HG02870 (cell line): ENCODE results near the gene LCLAT1.
A peak's percentile ranks its signal among the peaks of the same experiment; 100 is the strongest.
"Not testable (repeated sequence)": the region's sequence is repeated elsewhere in the genome, so short reads cannot be mapped to it uniquely, and the experiment has no call there.

Experiments
- ATAC-seq: cut with Tn5 transposase; IDR thresholded peaks from one replicate; pipeline ENCODE4 v1.9.1; 2021; ENCODE audit warnings: mild to moderate bottlenecking, moderate library complexity; ENCODE audit not compliant: unreplicated experiment

Gene LCLAT1

DNA sequence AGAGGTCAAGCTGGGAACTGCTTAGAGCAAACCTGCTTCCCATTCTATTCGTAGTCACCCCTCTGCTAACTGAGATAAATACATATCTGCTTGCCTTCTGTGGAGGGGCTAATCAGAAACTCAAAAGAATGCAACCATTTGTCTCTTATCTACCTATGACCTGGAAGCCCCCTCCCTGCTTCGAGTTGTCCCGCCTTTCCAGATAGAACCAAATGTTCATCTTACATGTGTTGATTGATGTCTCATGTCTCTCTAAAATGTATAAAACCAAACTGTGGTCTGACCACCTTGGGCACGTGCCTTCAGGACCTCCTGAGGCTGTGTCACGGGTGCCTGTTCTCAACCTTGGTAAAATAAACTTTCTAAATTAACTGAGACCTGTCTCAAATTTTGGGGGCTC is 66.6 kb downstream of the LCLAT1 start:
- not testable (repeated sequence) for ATAC-seq

DNA sequence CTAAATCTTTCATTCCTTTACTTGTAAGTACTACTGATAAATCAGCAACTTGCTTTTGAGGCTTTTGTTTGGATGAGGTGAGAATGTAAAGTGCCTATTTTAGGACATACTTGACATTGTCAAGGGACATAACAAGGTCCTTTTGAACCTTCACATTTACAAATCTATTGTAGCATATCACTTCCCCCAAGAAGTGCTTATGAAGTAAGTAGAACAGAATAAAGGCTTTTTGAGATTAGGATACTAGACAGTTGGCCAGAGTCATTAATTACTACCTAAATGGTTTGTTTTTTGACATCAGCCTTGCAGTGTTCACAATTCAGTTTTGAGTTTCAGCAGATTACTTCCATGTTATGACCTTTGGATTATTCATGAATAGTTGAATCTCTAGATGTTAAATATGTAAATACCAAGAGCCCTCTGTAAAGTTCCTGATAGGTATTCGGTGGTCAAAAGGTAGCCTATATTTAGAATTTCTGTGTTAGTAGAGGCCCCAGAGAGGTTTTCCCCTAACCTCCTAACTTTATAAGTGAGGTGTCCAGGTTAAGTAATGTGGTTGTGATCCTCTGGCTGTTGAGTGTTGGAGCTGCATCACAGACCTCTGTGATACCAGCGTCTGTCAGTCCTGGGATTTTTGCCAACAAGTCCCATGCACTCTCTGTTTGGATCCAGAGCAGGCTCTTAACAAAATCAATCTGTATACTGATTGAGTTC is 67.2 kb downstream of the LCLAT1 start:
- peak; percentile 48 for ATAC-seq

DNA sequence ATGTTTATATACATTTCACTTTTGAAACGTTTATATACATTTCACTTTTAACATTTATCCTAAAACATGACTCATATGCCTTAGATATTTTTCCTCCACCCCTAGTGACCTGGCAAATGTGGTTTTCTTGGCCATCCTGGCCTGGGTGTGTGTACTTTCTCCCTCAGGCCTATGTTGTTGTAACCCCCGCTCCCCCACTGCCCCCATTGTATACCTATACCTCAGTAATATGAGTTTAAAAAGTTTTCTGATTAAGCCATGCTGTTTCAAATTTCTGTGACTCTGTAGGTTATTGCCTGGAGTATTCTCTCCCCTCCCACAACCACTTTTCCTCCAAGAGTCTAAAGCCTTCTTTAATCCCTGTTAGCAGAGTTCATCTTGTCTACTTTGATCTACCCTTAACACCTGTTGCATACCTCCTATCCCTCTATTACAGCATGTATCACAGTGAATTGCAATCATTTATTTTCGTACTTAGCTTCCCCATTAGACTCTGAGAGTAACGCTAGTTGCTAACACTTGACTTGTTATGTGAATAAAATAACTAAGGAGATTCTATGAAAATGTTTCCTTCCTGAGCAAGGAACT is 67.9 kb downstream of the LCLAT1 start:
- ATAC-seq = no peak

DNA sequence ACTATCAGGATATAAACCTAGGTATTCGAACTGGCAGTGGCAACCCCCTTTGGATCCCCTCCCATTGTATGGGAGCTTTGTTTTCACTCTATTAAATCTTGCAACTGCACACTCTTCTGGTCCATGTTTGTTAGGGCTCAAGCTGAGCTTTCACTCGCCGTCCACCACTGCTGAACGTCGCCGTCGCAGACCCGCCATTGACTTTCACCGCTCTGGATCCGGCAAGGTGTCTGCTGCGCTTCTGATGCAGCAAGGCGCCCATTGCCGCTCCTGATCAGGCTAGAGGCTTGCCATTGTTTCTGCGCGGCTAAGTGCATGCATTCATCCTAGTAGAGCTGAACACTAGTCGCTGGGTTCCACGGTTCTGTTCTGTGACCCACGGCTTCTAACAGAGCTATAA is 69.1 kb downstream of the LCLAT1 start:
- ATAC-seq = no peak

DNA sequence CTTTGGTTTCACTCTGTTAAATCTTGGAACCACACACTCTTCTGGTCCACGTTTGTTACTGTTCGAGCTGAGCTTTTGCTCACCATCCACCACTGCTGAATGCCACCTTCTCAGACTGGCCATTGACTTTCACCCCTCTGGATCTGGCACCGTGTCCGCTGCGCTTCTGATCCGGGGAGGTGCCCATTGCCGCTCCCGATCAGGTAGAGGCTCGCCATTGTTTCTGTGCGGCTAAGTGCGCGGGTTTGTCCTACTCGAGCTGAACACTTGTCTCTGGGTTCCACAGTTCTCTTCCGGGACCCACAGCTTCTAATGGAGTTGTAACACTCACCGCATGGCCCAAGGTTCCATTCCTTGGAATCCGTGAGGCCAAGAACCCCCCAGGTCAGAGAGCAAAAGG is 72.8 kb downstream of the LCLAT1 start:
- ATAC-seq = no peak

DNA sequence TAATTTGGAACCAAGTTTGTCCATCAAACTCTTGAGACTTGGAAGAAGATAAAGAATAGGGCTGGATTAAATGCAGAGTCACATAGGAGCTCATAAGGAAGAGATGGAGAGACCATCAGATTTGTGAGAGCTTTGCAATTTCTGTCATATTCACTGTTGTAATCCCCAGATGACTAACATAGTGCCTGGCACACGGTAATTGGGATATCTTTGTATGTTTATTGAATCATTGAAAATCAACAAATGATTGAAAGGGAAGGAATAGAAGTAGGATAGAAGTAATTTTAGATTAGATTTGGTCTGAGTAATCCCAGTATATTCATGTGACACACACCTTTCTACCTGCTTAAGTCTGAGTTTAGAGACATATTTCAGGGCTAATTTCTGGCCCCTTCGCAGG is 75.4 kb downstream of the LCLAT1 start:
- no peak for ATAC-seq

DNA sequence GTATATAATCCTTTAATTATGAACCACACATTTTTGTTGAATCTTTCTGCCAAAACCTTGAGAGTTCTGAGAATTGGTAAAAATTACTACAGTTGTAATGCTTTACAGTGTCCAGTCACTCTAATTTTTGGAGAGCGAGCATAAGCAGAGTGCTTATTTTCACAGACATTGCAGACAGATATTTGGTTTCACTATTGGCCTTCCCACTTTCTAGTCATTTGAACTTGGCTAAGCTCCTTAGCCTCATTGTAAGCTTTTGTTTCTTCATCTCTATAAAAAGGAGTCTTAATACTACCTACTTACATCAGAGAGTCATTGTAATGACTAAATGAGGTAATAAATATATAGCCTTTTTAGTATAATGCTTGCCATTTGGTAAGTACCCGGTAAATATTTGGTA is 80.4 kb downstream of the LCLAT1 start:
- ATAC-seq = no peak

DNA sequence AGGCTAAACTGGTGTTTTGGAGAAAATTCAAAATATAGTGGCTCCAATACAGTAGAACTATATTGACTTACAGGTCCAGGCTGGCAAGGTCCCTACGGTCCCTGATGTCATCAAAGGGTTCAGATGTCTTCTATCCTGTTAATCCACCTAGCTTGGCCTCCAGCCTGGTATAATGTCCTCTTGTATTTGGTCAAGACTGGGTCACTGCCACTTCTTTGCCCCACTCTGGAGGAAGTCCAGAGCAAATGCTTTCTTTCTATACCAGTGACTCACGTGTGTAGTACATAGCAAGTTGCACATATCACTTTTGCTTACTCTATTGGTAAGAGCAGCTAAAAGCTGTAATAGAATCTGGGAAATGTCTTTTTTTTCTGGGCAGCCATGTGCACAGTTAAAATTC is 80.8 kb downstream of the LCLAT1 start:
- ATAC-seq = no peak

DNA sequence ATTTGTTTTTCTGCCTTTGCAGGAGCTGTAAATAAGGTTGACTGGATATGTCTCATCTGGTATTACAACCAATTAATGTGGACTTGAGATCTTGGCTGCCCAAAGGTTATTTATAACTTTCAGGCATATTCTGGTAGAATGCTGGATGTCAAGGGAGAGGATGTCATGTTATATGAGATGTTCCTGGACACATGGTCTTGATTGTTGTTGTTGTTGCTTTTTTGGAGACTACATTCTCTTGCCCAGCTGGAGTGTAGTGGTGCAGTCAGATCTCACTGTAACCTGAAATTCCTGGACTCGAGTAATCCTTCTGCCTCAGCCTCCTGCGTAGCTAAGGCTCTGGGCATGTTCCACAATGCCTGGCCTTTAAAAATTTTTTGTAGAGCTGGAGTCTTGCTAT is 83.3 kb downstream of the LCLAT1 start:
- no peak for ATAC-seq

DNA sequence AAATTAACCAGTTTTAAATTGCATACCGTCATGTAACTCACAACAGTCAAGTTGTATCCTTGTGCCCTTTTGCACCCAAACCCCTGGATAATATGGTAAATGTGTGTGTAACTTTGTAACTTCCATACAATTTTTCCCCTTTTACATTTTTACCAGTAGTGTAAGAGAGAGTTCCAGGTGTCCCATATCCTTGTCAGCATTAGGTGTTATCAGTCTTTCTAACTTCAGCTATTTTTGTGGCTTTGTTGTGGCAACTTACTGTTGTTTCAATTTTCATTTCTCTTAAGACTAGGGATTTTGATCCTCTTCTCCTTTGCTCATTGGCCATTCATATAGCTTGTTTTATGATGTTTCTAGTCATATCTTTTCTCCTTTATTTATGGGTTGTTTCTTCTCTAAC is 94.6 kb downstream of the LCLAT1 start:
- no peak for ATAC-seq

DNA sequence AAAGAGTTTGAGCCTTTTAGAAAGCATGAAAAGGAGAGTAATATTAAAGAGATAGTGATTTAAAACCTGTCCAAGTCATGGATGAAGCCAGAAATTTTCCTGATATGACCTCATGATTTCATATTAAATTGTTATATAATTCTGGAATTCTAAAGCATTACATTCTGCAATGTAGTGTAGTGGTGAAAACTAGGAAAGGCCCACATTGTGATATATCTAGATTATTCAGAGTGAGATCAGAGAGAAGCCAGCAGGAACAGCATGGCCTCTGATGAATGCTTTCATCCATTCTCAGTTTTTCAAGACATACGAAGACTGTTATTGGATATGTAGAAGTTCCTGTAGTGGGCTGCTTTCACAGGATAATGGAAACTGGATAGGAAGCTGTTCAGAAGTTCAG is 98.8 kb downstream of the LCLAT1 start:
- ATAC-seq = no peak

DNA sequence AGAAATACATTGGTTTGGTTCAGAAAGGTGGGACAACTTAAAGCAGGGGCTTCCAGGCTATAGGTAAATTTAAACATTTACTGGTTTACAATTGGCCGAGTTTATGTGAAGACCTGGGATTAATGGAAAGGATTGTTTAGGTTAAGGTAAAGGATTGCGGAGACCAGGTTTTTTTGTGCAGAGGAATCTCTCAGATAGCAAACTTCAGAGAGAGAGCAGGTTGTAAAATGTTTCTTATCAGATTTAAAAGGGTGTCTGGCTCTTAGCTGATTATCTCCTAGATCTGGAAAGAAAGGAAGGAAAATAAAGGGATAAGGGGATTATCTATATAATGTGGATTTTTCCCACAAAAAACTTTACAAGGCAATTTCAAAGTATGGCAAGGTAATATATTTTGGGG is 101.3 kb downstream of the LCLAT1 start:
- ATAC-seq = no peak

DNA sequence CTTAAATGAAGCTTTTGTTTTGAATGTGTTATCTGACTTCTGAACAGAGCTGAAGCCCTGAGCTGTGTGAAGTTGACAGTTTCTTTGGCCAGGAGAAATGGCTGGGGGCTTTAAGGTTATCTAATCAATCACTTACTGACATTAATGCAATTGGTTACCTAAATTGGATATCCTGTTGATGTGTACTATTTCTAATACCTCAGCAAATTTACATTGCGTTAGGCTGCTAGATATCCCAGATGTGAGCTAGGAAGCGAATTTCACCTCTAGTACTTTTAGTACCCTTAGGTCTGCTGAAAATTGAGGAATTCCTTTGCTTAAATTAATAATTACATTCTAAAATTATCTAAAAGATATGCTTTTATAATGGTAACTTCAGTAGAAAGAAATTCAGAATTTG is 102.0 kb downstream of the LCLAT1 start:
- ATAC-seq = no peak

DNA sequence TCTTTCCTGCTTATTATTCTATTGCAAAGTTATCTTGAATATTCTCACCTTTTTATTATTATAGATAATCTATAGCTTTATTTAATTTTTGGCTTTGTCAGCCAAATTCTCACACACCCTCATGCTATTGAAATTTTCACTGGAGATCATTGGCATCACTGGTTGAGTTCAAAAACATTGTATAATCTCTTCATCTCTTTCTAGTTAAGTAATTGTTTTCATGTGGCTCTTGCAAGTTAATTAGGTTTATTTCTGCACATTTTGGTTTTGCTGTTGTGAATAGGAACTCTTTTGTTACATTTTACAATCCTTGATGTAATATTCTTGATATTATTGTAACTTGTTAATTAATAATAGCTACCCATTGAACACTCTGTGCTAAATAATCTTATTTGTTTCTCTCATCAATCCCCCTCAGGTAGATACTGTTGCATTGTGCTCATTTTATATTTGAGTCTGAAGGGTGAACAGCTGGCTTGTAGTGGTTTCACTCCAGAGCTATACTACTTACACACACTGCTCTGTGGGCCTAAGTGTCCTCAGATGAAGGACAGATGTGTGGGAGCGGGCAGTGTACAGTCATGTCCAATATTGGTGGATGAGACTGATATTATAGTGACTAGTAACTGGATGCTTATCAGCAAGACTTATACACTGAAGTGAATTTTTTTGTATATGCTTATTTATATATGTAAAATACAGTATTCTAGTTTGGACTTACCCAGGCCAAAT is 112.7 kb downstream of the LCLAT1 start:
- no peak for ATAC-seq

DNA sequence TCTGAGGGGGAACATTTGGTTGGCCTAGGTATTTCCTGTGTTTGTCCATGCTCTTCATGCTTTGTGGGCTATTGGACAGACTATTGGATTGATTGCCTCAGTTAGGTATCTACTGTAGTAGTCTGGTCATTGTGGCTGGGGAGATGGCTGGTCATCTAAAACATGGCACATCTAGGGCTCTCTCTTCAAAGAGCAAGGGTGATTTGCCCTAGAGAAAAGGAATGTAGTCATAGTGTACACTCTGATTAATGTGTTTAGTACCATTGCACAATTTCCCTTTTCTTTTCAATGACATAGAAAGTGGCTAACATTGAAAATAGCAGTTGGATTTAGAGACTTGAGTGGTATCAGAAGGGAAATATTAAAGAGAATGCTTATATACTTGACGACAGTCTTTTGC is 114.3 kb downstream of the LCLAT1 start:
- ATAC-seq = no peak

DNA sequence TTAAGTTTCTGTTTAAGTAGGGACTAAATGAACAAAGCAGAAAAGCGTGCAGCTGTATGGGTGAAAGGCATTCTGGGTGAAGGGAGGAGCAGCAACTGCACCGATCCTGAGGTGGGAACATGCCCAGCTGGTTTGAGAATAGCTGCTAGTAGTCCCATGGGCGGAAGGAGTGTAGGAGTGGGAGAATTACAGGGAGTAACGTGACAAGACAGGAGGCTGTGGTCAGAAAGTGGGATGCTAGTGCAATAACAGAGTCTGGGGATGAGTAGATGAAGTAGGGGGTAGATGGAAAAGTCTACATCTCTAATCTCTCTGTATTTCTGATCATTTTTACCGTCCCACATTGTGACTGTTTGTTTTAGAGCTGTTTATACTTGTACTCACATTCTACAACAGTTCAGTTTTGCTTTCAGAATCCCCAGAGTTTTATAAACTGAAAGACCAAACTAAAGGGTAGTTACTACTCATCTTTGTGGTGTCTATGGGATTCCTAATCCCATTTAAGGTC is 118.9 kb downstream of the LCLAT1 start:
- ATAC-seq = no peak

DNA sequence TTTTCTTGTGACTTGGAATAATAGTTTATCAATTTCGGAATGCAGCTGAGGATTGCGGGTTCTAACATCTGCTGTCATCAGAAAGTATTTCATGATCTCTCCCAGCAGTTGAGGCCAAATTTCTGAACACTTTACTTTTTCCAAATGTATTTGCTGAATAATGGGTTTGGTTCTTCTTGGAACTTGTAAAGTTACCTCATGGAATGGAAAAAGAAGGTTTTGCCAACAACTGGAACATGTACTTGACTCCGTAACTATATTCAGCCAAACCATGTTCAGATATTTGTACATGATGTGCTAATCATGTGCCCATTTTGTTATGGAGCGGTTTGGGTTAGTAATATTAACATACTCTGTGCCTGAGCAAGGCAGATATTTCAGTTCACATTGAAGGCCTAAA is 119.6 kb downstream of the LCLAT1 start:
- no peak for ATAC-seq

DNA sequence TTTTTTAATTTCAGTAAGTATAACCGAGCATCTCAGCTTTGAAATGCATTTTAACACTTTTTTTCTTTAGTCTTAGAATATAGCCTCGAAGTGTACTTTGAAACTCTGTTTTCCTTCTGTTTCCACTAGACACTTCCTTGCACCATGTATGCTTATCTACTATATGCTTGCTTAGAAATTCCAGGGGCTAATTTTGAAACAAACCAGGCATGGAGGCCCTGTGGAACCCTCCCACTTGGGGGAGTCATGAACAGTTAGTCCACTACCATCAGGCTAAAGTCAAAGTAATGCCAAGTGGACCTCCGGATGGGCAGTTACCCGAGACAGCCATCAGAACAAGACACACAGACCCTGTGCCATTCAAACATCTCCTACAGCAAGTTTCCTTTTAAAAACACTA is 120.3 kb downstream of the LCLAT1 start:
- ATAC-seq = no peak

DNA sequence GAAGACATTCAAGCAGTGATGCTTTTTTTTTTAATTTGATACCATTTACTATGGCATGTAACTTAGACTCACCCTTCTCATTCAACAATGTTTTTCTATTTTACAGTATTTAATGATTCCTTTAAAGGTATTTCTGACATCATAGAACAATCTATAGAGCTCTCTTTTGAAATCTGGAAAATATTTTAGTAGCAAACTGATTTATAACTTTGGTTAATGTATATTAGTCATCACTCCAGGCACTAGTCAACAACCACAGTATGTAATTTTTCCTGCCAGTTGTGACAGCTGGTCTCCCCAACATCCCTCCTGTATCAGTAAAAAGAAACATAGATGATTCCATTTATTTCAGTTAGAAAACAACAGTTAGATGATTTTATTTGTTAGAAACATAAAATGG is 122.9 kb downstream of the LCLAT1 start:
- ATAC-seq = no peak

DNA sequence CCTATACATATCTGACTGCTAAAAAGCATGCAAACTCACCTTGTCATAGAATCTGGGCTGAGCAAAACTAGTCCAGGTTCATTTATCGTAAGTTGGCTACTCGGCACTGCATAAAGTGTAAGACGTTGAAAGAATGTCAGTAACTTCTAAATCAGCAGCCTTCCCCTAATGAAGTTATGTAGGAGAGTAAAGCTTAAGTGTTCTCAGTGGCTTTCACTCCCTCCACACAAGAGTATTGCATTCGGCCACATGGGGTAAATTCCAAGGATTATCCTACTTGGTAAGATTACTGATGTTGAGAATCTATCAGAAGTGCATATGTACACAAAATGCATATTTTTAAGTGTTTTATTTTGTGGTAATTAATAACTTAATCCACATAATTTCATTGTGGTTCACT is 130.1 kb downstream of the LCLAT1 start:
- ATAC-seq = no peak

DNA sequence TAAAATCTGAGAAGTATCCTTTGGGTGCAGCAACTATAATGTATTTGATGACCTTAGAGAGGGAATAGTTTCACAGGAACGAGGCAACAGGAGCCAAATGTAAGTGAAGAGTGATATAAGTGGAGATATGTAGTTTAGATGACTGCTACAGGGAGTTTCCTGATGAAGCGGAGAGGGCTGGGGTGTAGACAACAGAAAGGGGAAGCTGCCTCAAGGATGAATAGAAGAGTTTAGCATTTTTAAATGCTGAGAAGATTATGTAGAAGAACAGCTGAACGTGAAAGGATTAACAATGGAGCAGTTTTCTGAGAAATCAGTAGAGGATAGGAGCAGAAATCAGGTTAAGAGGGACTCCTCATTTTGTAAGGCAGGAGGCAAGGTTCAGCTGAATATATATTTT is 133.3 kb downstream of the LCLAT1 start:
- ATAC-seq = no peak

DNA sequence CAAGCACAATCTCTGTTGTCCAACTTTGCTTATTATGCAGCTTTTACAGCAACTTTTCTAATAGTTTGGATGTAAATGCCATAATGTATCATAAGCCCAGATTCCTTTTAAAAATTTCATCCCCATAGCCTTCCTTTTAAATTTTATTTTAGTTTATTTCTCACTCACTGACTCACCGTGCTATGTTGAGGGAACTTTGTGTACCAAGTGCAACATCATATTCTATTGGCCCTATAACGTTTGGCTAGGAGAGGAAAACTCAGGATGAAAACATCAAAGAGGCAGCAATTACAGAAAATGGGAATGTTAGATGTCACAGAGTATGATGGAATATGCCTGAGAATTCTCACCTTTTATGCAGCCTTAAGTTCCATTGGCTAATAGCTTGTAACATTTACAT is 135.5 kb downstream of the LCLAT1 start:
- no peak for ATAC-seq
